HG03439 (cell line): Measurements from ENCODE around the gene PKN1.
"Not testable (repeated sequence)": the region's sequence is repeated elsewhere in the genome, so short reads cannot be mapped to it uniquely, and the experiment has no call there.

Experiments
- ATAC-seq: cut with Tn5 transposase; IDR thresholded peaks from one replicate; pipeline ENCODE4 v1.9.1; 2021; ENCODE audit warnings: mild to moderate bottlenecking, moderate library complexity; ENCODE audit not compliant: unreplicated experiment

PKN1 gene

GRCh38 chr19:14428882-14429416, 4.2 kb upstream of the PKN1 start:
- ATAC-seq = no peak

DNA sequence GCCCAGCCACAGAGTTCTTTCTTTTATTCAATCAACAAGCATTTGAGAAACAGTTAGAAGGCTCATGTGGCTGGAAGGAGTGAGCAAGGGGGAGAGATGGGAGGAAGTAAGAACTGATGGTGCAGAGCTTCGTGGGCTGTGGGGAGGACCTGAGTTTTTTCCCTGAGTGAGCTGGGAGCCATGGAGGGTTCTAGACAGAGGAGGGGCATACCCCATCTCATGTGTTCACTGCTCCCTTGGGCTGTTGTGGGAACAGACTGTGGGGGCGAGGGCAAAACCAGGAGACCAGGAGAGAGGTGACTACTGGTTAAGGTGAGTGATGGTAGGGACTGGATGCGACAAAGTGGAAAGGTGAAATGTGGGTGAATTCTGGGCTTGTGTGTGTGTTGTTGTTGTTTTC, 2.4 kb upstream of the PKN1 start:
- no peak for ATAC-seq

GRCh38 chr19:14433554-14434501, 722 bp downstream of the PKN1 start:
- ATAC-seq = peak; percentile 14

GRCh38 chr19:14434543-14435319, 1.6 kb downstream of the PKN1 start:
- no peak for ATAC-seq

DNA sequence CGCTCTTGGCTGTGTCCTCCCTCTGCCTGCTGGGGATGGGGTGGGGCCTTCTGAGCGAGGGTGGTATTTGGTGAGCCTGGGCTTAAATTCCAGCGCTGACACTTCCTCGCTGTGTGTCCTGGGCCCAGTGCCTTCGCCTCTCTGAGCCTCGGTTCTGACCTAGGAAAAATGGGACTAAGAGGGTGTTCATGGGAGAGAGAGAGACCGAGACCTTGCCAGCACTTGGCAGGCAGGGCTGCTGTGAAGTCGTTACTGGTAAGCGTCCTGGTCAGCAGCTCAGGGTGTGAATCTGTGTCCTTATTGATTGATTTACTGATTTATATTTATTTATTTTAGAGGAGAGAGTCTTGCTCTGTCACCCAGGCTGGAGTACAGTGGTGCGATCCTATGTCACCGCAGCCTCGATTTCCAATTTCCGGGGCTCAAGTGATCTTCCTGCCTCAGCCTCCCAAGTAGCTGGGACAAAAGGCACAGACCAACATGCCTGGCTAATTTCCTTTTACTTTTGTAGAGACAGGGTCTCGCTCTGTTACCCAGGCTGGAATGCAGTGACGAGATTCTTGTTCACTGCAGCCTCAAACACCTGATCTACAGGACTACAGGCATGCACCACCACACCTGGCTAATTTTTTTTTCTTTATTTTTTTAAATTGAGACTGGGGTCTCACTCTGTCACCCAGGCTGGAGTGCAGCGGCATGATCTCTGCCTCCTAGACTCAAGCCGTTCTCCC, 2.4 kb downstream of the PKN1 start:
- no peak for ATAC-seq

- ATAC-seq = no peak
Observed at GRCh38 chr19:14437578-14438140, 4.6 kb downstream of the PKN1 start.

DNA sequence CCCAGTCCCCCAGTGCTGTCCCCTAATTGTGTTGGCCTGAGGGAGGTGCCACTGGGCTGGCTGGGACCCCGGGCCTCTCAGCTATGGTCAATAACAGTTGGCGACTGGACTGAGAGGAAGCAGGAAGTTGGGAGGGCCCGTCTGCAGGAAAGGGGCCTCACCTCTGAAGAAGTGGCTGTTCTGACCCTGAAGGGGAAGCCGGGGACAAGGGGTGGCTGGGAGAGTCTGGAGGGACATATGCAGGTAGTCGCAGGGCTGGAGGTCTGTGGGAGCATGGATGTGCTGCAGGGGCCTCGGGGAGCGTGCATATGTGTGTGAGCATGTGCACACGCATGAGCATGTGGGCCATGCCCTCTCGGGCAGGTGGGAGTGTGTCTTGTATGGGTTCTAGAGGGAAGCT, 5.9 kb downstream of the PKN1 start:
- no peak for ATAC-seq

DNA sequence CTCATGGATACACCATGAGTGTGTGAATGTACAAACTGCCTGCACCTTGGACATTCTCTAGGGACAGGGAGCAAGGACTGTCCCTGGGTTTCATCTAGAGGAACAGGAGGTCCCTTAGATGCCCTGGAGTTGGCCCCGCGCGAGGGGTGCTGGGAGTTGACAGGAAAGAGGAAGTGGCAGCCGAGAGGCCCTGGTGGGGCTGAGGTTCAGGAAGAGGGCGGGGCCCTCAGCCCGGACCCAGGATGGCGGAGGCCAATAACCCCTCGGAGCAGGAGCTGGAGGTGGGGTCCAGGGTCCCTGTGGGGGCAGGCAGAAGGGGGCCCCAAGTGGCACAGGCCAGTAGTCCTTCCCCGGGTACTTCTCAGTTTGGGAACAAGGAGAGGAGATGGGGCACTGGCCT, 6.9 kb downstream of the PKN1 start:
- ATAC-seq = peak; percentile 78

- ATAC-seq = no peak
Observed at GRCh38 chr19:14441041-14441938, 8.2 kb downstream of the PKN1 start.

DNA sequence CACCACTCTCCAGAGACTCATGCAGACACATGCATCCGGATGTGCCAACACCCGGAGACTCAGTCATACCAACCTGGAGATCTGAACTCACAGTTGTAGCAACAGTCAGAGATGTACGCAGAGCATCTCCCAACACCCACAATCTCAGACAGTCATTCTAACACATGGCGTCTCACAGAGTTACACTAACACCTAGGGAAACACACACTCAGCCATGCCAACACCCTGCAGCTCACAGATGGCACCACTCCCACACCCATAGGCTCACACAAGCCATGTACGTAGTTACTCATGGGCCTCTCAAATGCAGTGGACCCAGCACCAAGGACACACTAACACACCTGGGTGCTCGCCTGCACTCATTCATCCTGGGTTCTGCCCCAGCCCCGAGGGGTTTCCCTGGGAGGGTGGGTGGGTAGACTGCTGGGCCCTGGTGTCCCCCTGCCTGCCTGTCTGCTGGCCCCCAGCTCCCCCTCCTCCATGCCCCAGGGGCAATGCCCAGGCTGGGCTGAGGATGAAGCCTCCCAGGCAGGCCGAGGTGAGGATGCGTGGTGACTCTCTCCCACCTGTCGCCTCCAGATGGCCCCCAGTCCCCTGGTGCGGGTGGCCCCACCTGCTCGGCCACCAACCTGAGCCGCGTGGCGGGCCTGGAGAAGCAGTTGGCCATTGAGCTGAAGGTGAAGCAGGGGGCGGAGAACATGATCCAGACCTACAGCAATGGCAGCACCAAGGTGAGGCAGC, 10.0 kb downstream of the PKN1 start:
- ATAC-seq = no peak

GRCh38 chr19:14443632-14444216, 10.6 kb downstream of the PKN1 start:
- ATAC-seq = no peak

DNA sequence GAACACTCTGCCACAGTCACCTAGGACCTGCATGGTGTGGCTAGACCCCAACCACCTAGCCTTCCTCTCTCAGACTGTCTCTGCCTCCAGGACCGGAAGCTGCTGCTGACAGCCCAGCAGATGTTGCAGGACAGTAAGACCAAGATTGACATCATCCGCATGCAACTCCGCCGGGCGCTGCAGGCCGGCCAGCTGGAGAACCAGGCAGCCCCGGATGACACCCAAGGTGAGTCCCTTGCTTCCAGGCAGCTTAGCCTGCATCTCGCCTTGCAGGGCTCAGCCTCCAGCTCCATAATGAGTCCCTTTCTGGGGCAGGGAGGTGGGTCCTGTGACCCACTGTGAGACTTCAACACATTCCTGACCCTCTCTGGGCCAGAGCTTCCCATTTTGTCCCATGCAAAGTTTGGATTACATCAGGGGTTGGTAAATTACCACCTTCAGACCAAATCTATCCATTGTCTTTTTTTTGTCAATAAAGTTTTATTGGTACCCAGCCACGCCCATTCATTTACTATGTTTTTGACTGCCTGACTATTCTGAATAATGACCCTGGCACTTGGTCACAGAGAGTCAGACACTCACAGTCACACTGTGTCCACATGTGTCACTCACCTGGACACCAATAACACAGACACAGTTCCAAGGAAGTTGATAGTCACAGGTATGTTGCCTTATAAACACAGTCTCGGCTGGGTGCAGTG, 13.4 kb downstream of the PKN1 start:
- no peak for ATAC-seq

- no peak for ATAC-seq
Observed at GRCh38 chr19:14449321-14449720, 16.2 kb downstream of the PKN1 start.

- no peak for ATAC-seq
Observed at GRCh38 chr19:14450168-14450874, 17.2 kb downstream of the PKN1 start.

GRCh38 chr19:14450876-14451275, 17.8 kb downstream of the PKN1 start:
- no peak for ATAC-seq

- ATAC-seq = not testable (repeated sequence)
Observed at GRCh38 chr19:14452303-14452702, 19.2 kb downstream of the PKN1 start.

DNA sequence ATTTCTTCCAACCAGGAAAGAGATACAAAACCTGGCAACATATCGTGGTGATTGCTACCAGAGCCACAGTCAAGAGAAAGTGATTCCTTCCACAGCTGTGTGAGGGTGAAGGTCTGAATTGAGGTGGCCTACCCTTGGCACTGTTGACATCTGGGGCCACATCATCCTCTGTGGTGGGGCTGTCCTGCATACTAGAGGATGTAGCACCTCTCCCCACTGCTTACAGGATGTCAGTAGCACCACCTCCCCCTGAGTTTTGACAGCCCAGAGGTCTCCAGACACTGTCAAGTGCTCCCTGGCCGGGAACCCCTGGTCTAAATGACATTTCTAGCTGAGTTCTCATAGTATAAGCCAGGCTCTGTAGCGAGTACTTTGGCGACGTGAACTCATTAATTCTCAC, 26.6 kb downstream of the PKN1 start:
- ATAC-seq = no peak
